BE2C (cell line): ENCODE results near the gene SCAMP2.

Source experiments
- DNase-seq: peaks from one replicate; pipeline ENCODE4 v3.0.0-alpha.2; 2020
- H3K27me3 ChIP-seq: fragments of 250-450 bp; sonication (Bioruptor Pico); 2 replicates; pipeline ENCODE4 v1.5.1; 2020; ENCODE audit warnings: mild to moderate bottlenecking
- H3K36me3 ChIP-seq: fragments of 250-450 bp; sonication (Bioruptor Pico); 2 replicates; pipeline ENCODE4 v1.5.1; 2020; ENCODE audit warnings: mild to moderate bottlenecking
- H3K4me1 ChIP-seq: fragments of 250-450 bp; sonication (Bioruptor Pico); 2 replicates; pipeline ENCODE4 v1.5.1; 2020
- H3K4me3 ChIP-seq: 2 replicates; pipeline ENCODE4 v1.5.1; 2011; ENCODE audit warnings: low read depth, low read length
- H3K9me3 ChIP-seq: fragments of 250-450 bp; sonication (Bioruptor Pico); 2 replicates; pipeline ENCODE4 v1.5.1; 2020
- TF ChIP-seq, protein P1 (sequence below): IDR thresholded peaks from 2 replicates; pipeline ENCODE4 v1.5.1; 2012; ENCODE audit warnings: mild to moderate bottlenecking, low read depth, low read length

The SCAMP2 gene

DNA sequence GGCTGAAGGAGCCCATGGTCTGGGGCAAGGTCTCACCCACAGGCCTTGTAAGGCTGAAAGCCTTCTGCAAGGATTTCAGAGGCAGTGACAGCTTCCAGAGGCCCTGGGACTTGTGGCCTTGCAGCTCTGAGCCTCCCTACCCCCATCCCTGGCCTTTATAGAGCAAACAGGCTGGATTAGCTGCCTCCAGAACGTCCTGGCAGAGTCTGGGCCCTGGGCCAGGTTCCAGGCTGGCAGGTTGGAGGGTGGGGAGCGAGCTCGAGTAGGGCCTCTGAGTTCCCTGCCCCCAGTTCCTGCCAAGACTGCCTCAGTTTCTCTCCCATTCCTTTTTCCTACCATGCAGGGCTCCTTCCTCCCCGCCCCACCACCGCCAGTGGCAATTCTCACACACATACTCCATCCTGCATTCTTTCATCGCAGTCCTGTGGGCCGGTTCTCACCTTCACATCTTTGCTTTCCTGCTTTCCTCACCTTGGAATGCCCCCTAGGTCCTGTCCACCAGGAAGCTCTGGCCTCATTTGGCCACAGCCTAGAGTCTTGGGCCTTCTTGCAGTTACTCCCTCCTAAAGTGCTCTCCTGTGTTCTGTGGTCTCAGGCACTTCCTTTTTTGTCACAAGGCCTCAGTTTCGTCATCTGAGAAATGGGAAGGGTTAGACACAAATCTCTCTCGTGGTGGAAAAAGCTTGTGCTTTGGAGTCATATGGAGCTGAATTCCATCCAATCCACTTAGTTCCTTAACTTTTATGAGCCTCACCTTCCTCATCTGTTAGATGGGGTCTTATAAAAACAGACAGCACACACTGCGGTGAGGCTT is 57.8 kb downstream of the SCAMP2 start:
- H3K4me1 ChIP-seq = peaks cover 8% of the 10 kb centered on the region
- H3K36me3 ChIP-seq = no peaks in the 10 kb centered on the region
- no peaks in the 10 kb centered on the region for H3K27me3 ChIP-seq
- H3K9me3 ChIP-seq = no peaks in the 10 kb centered on the region
- peak; percentile 53 for DNase-seq
- no peak overlapping the region for H3K4me3 ChIP-seq
- TF ChIP-seq, protein P1, sequence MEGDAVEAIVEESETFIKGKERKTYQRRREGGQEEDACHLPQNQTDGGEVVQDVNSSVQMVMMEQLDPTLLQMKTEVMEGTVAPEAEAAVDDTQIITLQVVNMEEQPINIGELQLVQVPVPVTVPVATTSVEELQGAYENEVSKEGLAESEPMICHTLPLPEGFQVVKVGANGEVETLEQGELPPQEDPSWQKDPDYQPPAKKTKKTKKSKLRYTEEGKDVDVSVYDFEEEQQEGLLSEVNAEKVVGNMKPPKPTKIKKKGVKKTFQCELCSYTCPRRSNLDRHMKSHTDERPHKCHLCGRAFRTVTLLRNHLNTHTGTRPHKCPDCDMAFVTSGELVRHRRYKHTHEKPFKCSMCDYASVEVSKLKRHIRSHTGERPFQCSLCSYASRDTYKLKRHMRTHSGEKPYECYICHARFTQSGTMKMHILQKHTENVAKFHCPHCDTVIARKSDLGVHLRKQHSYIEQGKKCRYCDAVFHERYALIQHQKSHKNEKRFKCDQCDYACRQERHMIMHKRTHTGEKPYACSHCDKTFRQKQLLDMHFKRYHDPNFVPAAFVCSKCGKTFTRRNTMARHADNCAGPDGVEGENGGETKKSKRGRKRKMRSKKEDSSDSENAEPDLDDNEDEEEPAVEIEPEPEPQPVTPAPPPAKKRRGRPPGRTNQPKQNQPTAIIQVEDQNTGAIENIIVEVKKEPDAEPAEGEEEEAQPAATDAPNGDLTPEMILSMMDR = no peak

GRCh38 chr15:74812533-74812932 is 60.6 kb downstream of the SCAMP2 start, which contains the start of gene LMAN1L:
TSS of gene LMAN1L (plus strand) at chr15:74812835. CDS start at chr15:74812855, 20 bp downstream.
- no peak for DNase-seq
- no peak within 1 kb of the TSS for H3K4me3 ChIP-seq
- TF ChIP-seq, protein P1 = no peak
- H3K4me1 ChIP-seq = peaks cover 8% of the 10 kb centered on the region
- no peaks in the 10 kb centered on the region for H3K27me3 ChIP-seq
- H3K9me3 ChIP-seq = no peaks in the 10 kb centered on the region
- no peaks in the 10 kb centered on the region for H3K36me3 ChIP-seq

DNA sequence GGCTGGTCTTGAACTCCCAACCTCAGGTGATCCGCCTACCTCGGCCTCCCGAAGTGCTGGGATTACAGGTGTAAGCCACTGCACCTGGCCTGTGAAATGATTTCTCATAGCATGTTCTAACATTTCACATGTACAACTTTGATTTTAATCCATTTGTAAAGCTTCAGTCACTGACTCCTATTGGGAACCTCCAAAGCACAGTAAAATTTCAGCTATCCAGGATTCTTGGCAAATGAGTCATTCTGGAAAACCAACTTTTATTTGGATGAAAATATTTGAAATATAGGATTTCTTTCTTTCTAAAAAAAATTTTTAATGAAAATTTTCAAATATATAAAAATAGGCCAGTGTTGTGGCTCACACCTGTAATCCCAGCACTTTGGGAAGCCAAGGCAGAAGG is 63.2 kb downstream of the SCAMP2 start:
- Histone ChIP-seq H3K36me3 (no peaks in the 10 kb centered on the region), H3K4me3 (no peak overlapping the region), H3K4me1 (no peaks in the 10 kb centered on the region), H3K27me3 (no peaks in the 10 kb centered on the region), H3K9me3 (no peaks in the 10 kb centered on the region)
- TF ChIP-seq, protein P1 = no peak
- DNase-seq = no peak

GRCh38 chr15:74809242-74809641 is 63.9 kb downstream of the SCAMP2 start:
- H3K27me3 ChIP-seq = no peaks in the 10 kb centered on the region
- H3K4me1 ChIP-seq = no peaks in the 10 kb centered on the region
- no peaks in the 10 kb centered on the region for H3K9me3 ChIP-seq
- no peak overlapping the region for H3K4me3 ChIP-seq
- TF ChIP-seq, protein P1 = no peak
- DNase-seq = no peak
- peaks cover 3% of the 10 kb centered on the region for H3K36me3 ChIP-seq

DNA sequence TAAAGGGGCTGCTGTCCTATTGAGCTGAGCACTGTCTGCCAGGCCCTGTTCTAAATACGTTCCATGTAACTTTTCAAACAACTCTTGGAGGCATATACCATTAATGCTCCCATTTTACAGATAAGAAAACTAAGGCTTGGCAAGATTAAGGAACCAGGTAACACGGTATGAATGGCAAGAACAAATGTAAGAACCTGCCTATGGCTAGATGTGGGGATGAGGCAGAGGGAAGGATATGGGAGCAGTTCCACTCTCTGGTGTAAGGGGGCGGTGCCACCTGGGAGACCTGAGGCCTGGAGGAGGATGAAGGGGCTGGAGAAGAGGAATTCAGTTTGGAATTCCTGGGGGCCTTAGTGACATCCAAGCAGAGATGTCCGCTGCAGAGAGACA is 64.3 kb downstream of the SCAMP2 start:
- TF ChIP-seq, protein P1 = peak; percentile 21
- H3K27me3 ChIP-seq = no peaks in the 10 kb centered on the region
- no peak overlapping the region for H3K4me3 ChIP-seq

More for the DNA sequence above, 64.3 kb downstream of the SCAMP2 start:
- no peaks in the 10 kb centered on the region for H3K4me1 ChIP-seq
- DNase-seq = no peak
- H3K9me3 ChIP-seq = no peaks in the 10 kb centered on the region
- peaks cover 7% of the 10 kb centered on the region for H3K36me3 ChIP-seq
